ENCODE measurements around the gene CCBE1.

The CCBE1 gene

DNA sequence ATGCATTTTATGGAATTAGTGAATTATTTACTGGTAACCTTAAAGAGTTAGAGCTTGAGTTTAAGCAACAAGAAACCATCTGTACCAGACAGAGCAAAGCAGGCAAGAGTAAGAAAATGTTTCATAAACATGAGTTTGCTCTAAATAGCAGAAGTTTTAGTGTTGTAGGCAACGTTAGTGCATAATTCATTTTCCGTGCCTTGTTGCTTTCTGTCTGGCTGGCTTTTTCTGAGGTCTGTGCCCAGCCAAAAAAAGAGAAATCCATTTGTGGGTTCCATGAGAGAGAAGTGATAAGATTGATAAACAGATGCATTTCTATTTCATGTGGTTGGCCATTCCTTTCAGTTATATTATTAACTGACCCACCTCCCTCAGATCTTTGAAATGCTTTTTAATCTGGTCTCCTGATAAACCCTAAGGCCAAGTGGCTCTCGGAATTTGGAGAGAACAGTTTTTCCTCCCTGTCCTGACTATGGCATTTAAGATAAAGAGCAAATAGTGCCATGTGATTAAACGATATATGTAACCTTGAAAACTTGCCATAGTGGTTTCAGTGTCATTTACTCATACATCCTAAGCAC, 198.6 kb downstream of the CCBE1 start:
- no peak for DNase-seq (ENCODE audit: low read depth, low spot score)

GRCh38 chr18:59492756-59493421, 204.3 kb downstream of the CCBE1 start:
- DNase-seq (ENCODE audit: low read depth, low spot score), result no peak

DNA sequence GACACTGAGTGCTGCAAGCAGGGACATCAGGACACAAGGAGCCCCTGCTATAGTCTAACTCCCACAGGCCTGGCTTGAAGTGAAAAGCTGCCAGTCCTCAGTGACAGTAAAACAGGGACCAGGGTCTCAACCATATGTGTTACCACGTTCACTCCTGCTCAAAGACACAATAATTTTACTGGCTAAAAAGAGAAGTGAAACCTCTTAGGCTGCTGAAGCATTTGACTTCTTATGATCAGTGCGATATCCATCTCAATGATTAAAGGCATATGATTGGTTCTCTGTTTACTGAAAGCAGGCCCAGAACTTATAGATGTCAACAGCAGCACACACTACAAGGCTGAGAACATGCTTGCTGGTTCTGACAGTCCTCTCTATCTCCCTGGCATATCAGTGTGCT, 208.3 kb downstream of the CCBE1 start:
- DNase-seq (ENCODE audit: low read depth, low spot score), result no peak

- DNase-seq (ENCODE audit: low read depth, low spot score), result no peak
These were observed 211.8 kb downstream of the CCBE1 start for GRCh38 chr18:59485382-59485781.

DNA sequence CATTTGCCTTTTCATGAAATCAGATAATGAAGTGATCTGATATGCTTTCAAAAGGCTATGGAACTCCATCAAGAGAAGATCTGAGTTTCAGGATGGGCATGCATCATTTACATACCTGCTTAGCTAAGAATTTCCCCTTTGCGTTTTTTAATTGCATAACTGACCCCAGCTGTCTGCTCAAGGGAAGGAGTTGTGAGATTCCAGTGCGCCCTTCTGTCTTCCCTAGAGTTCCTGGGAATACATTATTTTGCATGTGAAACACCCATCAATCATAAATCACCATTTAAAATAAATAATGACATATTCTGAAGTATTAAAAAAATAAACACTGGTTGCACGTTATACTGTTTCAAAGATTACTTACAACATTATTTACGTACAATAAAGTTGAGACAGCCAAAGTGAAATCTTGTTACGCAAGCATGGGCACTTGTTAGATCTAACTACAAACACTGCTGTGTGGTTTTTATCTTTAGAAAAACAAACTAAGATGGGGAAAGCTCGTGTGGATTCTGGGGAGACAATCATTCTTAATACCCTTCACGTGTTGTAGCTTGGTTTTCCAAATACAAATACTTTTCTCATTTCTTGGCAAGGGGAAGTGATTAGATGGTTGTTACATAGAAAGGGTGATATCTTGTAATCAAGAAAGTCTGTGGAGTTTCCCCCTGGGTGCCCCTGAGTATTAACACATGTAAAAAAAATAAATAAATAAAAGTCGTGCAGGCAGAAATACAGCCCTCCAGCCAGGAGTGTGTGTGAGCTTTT, 212.5 kb downstream of the CCBE1 start:
- no peak for DNase-seq (ENCODE audit: low read depth, low spot score)

GRCh38 chr18:59484131-59484530, 213.1 kb downstream of the CCBE1 start:
- DNase-seq (ENCODE audit: low read depth, low spot score), result no peak

DNA sequence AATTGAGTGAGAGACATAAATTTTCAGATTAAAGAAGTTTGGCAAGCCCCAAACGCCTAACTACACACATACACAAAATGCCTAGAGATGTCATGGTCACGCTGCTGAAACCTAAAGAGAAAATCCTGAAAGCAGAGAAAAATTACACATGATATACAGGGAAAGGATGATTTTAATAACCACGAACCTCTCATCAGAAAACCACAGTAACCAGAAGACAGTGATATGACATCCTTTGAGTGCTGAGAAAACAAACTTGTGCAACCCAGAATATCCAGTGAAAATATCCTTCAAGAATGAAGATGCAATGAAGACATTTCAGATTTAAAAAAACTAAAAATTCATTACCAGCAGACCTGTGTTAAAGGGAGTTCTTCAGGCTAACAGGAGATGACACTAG, 215.8 kb downstream of the CCBE1 start:
- no peak for DNase-seq (ENCODE audit: low read depth, low spot score)

- no peak for DNase-seq (ENCODE audit: low read depth, low spot score)
These were observed 217.4 kb downstream of the CCBE1 start for GRCh38 chr18:59479776-59480175.

- DNase-seq (ENCODE audit: low read depth, low spot score), result no peak
These were observed 218.6 kb downstream of the CCBE1 start for GRCh38 chr18:59478591-59478990.

- no peak for DNase-seq (ENCODE audit: low read depth, low spot score)
These were observed 219.4 kb downstream of the CCBE1 start for GRCh38 chr18:59477849-59478248.

GRCh38 chr18:59470561-59471121, 226.6 kb downstream of the CCBE1 start:
- no peak for DNase-seq (ENCODE audit: low read depth, low spot score)

GRCh38 chr18:59469463-59470180, 227.6 kb downstream of the CCBE1 start:
- DNase-seq (ENCODE audit: low read depth, low spot score), result no peak

- DNase-seq (ENCODE audit: low read depth, low spot score), result no peak
These were observed 228.4 kb downstream of the CCBE1 start for GRCh38 chr18:59468821-59469220.

GRCh38 chr18:59467497-59467896, 229.7 kb downstream of the CCBE1 start:
- no peak for DNase-seq (ENCODE audit: low read depth, low spot score)

DNA sequence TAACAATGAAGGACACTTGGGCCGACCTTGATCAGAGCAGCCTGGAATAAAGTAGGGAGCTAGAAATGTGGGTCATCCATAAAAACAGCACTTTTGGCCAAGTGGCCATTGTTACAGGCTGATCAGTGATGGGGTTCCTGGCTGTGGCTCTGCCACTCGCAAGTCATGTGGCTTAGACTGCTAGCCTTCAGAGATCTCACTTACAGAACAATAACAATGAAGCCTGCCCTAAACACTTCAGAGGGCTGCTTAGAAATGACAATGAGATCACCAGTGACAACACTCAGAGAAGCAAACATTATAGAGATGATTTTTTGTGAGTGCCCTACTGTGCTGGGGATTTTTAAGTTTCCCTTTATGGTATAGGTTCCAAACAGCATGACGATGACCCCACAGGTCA, 230.2 kb downstream of the CCBE1 start:
- no peak for DNase-seq (ENCODE audit: low read depth, low spot score)

GRCh38 chr18:59464486-59464885, 232.7 kb downstream of the CCBE1 start:
- no peak for DNase-seq (ENCODE audit: low read depth, low spot score)

DNA sequence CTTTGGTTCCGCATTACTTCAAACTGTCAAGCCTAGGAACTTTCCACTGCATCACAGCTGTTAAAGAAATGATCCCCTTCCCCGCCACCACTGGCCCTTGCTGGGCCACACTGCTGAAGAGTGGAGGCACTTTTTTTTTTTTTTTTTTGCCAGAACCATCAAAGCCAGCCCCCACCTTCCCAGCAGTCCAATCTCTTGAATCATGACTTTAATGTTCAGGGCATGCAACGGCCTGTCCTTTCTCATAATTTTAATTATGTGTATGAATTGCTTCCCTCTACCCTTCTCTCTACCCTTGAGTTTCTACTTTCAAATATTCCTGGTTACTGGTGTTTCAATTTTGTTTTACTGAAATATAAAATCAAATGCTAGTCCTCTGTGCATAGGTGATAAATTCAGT, 236.1 kb downstream of the CCBE1 start:
- no peak for DNase-seq (ENCODE audit: low read depth, low spot score)

DNA sequence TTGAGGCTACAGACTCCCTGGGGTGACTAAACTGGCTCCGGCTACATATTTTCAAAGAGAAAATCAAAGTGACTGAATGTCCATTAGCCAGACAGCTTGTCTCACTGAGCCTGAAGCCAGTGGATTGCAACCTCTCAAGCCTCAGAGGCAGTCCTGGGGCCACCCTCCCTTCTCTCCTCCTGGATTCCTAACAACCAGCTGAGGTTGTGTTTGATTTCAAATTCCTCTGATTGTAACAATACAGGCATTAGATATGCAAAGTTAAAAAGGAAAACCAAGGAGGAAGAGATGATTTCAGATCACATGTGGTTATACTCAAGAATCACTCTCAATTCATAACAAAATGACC, 237.2 kb downstream of the CCBE1 start:
- DNase-seq (ENCODE audit: low read depth, low spot score), result no peak

- DNase-seq (ENCODE audit: low read depth, low spot score), result no peak
These were observed 237.7 kb downstream of the CCBE1 start for GRCh38 chr18:59459369-59460071.

DNA sequence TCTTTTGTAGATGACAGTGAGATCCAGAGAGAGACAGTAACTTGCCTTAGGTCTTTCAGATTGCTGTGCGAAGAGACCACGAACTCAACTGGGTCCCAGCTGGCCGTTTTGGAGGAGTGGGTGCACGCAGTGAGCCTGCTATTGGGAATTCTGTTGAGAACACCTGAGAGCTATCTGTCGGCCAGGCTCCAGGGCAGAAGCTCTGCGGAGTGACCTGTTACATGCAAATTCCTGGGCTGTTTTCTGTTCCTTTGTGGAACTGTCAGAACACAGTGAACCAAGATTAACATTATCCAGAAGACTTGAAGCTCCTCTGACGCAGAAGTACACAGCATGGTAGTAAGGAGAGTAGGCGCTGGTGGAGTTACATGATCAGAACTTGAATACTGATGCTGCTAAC, 238.6 kb downstream of the CCBE1 start:
- no peak for DNase-seq (ENCODE audit: low read depth, low spot score)

GRCh38 chr18:59456657-59457056, 240.6 kb downstream of the CCBE1 start:
- DNase-seq (ENCODE audit: low read depth, low spot score), result no peak

Data from activated naive CD8-positive, alpha-beta T cell treated with anti-CD3 and anti-CD28 coated beads, Interleukin-2, amount 50 U/mL, for 16 hours (primary cell).